ENCODE data around the gene ZNF536. TPM values are rescaled to one million over a fixed set of nuclear protein-coding genes. Genes with fewer than 3 reads are reported as not detected.

The ZNF536 gene
- total RNA-seq, 1 experiment from 2014 or later, result 0.35 TPM

DNA sequence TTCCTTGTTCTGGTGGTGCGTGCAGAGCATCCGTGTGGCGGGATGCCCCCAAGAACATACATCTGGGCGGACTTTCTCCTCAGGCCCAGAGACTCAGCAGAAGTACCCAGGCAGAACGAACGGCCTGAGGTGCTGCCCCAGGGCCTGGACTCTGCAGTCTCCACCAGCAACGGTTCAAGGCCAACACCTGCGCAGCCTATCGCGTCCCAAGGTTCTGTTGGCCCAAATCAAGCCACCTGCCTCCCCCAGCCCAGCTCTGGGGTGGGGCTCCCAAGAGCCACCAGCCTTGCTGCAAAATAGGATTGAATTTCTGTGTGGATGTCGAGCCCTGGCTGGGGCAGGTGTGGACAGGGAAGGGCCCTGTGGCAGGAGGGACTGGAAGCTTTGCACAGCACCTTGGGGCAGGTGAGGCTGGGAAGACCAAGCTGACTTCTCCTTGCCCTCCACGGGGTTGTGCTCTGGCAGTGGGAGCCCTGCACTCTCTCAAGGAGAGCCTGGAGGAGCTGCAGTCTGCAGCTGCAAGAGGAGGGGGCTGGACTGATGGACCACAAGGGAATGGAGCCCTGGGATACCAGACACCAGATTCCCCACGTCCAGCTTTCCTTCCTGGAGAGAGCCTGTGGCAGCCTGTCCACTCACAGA is 146.9 kb downstream of the ZNF536 start (continued):
- TF ChIP-seq, protein P1, sequence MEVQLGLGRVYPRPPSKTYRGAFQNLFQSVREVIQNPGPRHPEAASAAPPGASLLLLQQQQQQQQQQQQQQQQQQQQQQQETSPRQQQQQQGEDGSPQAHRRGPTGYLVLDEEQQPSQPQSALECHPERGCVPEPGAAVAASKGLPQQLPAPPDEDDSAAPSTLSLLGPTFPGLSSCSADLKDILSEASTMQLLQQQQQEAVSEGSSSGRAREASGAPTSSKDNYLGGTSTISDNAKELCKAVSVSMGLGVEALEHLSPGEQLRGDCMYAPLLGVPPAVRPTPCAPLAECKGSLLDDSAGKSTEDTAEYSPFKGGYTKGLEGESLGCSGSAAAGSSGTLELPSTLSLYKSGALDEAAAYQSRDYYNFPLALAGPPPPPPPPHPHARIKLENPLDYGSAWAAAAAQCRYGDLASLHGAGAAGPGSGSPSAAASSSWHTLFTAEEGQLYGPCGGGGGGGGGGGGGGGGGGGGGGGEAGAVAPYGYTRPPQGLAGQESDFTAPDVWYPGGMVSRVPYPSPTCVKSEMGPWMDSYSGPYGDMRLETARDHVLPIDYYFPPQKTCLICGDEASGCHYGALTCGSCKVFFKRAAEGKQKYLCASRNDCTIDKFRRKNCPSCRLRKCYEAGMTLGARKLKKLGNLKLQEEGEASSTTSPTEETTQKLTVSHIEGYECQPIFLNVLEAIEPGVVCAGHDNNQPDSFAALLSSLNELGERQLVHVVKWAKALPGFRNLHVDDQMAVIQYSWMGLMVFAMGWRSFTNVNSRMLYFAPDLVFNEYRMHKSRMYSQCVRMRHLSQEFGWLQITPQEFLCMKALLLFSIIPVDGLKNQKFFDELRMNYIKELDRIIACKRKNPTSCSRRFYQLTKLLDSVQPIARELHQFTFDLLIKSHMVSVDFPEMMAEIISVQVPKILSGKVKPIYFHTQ (CRISPR knock-in tag; IDR thresholded peaks at IDR 0.05), result no peak
- TF ChIP-seq ERG (CRISPR knock-in tag; IDR thresholded peaks at IDR 0.05) (no peak), ZNF121 (CRISPR knock-in tag; IDR thresholded peaks at IDR 0.05) (no peak), E2F5 (CRISPR knock-in tag; IDR thresholded peaks at IDR 0.05) (no peak), GRHL2 (CRISPR knock-in tag; IDR thresholded peaks at IDR 0.05; ENCODE audit: insufficient replicate concordance, severe bottlenecking) (no peak), KAT7 (CRISPR knock-in tag; IDR thresholded peaks at IDR 0.05; ENCODE audit: borderline replicate concordance) (no peak), NR1H2 (CRISPR knock-in tag; IDR thresholded peaks at IDR 0.05) (no peak)
- TF ChIP-seq, protein P2, sequence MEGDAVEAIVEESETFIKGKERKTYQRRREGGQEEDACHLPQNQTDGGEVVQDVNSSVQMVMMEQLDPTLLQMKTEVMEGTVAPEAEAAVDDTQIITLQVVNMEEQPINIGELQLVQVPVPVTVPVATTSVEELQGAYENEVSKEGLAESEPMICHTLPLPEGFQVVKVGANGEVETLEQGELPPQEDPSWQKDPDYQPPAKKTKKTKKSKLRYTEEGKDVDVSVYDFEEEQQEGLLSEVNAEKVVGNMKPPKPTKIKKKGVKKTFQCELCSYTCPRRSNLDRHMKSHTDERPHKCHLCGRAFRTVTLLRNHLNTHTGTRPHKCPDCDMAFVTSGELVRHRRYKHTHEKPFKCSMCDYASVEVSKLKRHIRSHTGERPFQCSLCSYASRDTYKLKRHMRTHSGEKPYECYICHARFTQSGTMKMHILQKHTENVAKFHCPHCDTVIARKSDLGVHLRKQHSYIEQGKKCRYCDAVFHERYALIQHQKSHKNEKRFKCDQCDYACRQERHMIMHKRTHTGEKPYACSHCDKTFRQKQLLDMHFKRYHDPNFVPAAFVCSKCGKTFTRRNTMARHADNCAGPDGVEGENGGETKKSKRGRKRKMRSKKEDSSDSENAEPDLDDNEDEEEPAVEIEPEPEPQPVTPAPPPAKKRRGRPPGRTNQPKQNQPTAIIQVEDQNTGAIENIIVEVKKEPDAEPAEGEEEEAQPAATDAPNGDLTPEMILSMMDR (IDR thresholded peaks at IDR 0.05), result no peak

DNA sequence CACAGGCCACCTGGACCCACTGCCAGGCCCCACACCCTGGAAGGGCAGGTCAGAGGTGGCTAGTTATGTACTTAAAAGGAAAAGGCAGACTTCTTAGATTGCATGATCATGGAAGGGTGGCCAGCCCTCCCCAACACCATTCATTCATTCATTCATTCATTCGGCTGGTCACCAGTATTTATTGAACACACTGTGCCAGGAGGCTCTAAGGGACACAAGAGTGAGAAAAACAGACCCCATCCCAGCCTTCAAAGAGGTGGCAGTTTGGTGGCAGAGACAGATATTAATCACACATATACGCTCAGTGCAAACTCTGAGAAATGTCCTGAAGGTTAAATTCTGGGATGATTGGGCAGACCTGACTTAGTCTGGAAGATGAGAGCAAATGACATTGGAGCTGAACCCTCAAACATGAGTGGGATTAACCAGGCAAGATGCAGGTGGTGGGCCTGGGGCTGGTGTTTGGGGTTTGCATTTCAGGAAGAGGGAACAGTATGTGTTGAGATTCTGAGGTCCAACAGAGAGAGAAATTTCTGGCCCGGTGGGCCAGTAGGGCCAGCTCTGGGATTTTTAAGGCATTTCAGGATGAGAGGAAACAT is 147.5 kb downstream of the ZNF536 start:
- Mint-ChIP-seq H3K36me3 (no peaks in the 10 kb centered on the region), H3K4me3 (no peak overlapping the region), H3K27me3 (ENCODE audit: low read depth) (no peaks in the 10 kb centered on the region; the same call in 1 of the 2 replicates), H3K4me1 (peaks cover 3% of the 10 kb centered on the region; the same call in 1 of the 2 replicates), H3K9me3 (no peaks in the 10 kb centered on the region), H3K27ac (no peak overlapping the region)
- POLR2A ChIA-PET, result interaction anchor here (0.5 kb wide), 1 partner anchor 287 kb away, joined by 3 read pairs; no protein-coding TSS in a partner anchor
- CTCF ChIA-PET, result no interaction called here
- ATAC-seq, result no peak
- no peak for DNase-seq (ENCODE audit: low spot score)
- TF ChIP-seq E2F1 (CRISPR knock-in tag; IDR thresholded peaks at IDR 0.05) (no peak), ZMAT4 (CRISPR knock-in tag; IDR thresholded peaks at IDR 0.05) (no peak), ZNF512 (CRISPR knock-in tag; IDR thresholded peaks at IDR 0.05; ENCODE audit: borderline replicate concordance) (no peak), TEAD4 (CRISPR knock-in tag; IDR thresholded peaks at IDR 0.05) (no peak), EMX1 (CRISPR knock-in tag; IDR thresholded peaks at IDR 0.05) (no peak), SMAD3 (CRISPR knock-in tag; IDR thresholded peaks at IDR 0.05; ENCODE audit: borderline replicate concordance) (no peak), ZSCAN18 (CRISPR knock-in tag; IDR thresholded peaks at IDR 0.05) (no peak), USF1 (CRISPR knock-in tag; IDR thresholded peaks at IDR 0.05) (no peak), MYBL2 (CRISPR knock-in tag; IDR thresholded peaks at IDR 0.05) (no peak), ZNF416 (CRISPR knock-in tag; IDR thresholded peaks at IDR 0.05) (no peak), JAZF1 (CRISPR knock-in tag; IDR thresholded peaks at IDR 0.05) (no peak), TP53 (CRISPR knock-in tag; IDR thresholded peaks at IDR 0.05) (no peak)
- TF ChIP-seq, protein P3, sequence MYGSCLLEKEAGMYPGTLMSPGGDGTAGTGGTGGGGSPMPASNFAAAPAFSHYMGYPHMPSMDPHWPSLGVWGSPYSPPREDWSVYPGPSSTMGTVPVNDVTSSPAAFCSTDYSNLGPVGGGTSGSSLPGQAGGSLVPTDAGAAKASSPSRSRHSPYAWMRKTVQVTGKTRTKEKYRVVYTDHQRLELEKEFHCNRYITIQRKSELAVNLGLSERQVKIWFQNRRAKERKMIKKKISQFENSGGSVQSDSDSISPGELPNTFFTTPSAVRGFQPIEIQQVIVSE (CRISPR knock-in tag; IDR thresholded peaks at IDR 0.05; ENCODE audit: borderline replicate concordance), result no peak
